Loucy (cell line): ENCODE results near the gene ZNF438.

Experiments used
- EZH2phosphoT487 ChIP-seq: fragments of 200-600 bp; IDR thresholded peaks from 2 replicates; pipeline ENCODE4 v1.6.1; 2018; ENCODE audit warnings: antibody characterized with exemption, mild to moderate bottlenecking, moderate library complexity, borderline replicate concordance
- TF ChIP-seq, protein P1 (sequence below): fragments of 200-600 bp; sonication (generic); conservative IDR thresholded peaks from 2 replicates; pipeline ENCODE4 v1.5.1; 2014; ENCODE audit warnings: mild to moderate bottlenecking, antibody characterized with exemption, low read length

DNA sequence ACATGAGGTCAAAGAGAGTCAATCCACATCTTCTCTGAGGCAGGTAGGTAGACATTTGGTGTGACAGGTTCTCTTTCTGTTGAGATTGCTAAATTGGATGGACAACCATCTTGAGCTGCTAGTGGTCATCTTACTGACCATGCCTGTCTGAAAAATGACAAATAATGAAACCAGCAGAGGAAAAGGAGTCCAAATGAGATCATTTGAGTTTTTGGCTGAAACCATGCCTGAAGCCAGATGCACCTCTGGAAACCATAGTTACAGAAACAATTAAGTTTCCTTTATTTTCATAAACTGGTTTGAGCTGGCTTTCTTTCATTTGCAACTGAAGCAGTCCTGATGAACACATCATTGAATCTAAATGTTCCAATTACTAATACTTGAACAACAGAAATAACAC is 100.6 kb downstream of the ZNF438 start:
- TF ChIP-seq, protein P1, sequence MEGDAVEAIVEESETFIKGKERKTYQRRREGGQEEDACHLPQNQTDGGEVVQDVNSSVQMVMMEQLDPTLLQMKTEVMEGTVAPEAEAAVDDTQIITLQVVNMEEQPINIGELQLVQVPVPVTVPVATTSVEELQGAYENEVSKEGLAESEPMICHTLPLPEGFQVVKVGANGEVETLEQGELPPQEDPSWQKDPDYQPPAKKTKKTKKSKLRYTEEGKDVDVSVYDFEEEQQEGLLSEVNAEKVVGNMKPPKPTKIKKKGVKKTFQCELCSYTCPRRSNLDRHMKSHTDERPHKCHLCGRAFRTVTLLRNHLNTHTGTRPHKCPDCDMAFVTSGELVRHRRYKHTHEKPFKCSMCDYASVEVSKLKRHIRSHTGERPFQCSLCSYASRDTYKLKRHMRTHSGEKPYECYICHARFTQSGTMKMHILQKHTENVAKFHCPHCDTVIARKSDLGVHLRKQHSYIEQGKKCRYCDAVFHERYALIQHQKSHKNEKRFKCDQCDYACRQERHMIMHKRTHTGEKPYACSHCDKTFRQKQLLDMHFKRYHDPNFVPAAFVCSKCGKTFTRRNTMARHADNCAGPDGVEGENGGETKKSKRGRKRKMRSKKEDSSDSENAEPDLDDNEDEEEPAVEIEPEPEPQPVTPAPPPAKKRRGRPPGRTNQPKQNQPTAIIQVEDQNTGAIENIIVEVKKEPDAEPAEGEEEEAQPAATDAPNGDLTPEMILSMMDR = no peak
- no peak for TF ChIP-seq EZH2phosphoT487
